Measurements from ENCODE around the gene SHC1.
A peak's percentile ranks its signal among the peaks of the same experiment; 100 is the strongest.

The SHC1 gene

GRCh38 chr1:154945160-154945961 lies 25.2 kb downstream of the SHC1 start:
- DNase-seq (ENCODE audit: low read depth, low spot score) = no peak
- Histone ChIP-seq H3K9ac (ENCODE audit: insufficient read length) (no peak overlapping the region), H3K27ac (no peak overlapping the region), H3K36me3 (ENCODE audit: insufficient read depth, low read length) (no peaks in the 10 kb centered on the region), H3K4me3 (no peak overlapping the region), H3K9me3 (ENCODE audit: low read depth, low read length) (no peaks in the 10 kb centered on the region)
- TF ChIP-seq FOXP2 (optimal IDR thresholded peaks at IDR 0.05; ENCODE audit: control extremely low read depth, extremely low read length, insufficient read depth) (no peak), POLR2AphosphoS5 (IDR thresholded peaks at IDR 0.05; ENCODE audit: borderline replicate concordance, low read depth, low read length) (no peak), EZH2 (IDR thresholded peaks at IDR 0.05) (no peak)

- Histone ChIP-seq H3K9me3 (ENCODE audit: low read depth, low read length) (no peaks in the 10 kb centered on the region), H3K27ac (peak overlapping the region; percentile 90), H3K36me3 (ENCODE audit: insufficient read depth, low read length) (no peaks in the 10 kb centered on the region), H3K9ac (ENCODE audit: insufficient read length) (peak overlapping the region; percentile 49), H3K4me3 (no peak overlapping the region)
- no peak for TF ChIP-seq EZH2 (IDR thresholded peaks at IDR 0.05)
- TF ChIP-seq FOXP2 (optimal IDR thresholded peaks at IDR 0.05; ENCODE audit: control extremely low read depth, extremely low read length, insufficient read depth) = no peak
- no peak for TF ChIP-seq POLR2AphosphoS5 (IDR thresholded peaks at IDR 0.05; ENCODE audit: borderline replicate concordance, low read depth, low read length)
- DNase-seq (ENCODE audit: low read depth, low spot score) = no peak
These were observed 26.0 kb downstream of the SHC1 start for GRCh38 chr1:154944401-154945159.

- Histone ChIP-seq H3K27ac (peak overlapping the region; percentile 90), H3K36me3 (ENCODE audit: insufficient read depth, low read length) (no peaks in the 10 kb centered on the region), H3K9ac (ENCODE audit: insufficient read length) (peak overlapping the region; percentile 49), H3K4me3 (0 out of 2 replicates have a peak overlapping the region, but pooled peaks have one; percentile 23), H3K9me3 (ENCODE audit: low read depth, low read length) (no peaks in the 10 kb centered on the region)
- DNase-seq (ENCODE audit: low read depth, low spot score) = no peak
- TF ChIP-seq EZH2 (IDR thresholded peaks at IDR 0.05) (no peak), FOXP2 (optimal IDR thresholded peaks at IDR 0.05; ENCODE audit: control extremely low read depth, extremely low read length, insufficient read depth) (no peak), POLR2AphosphoS5 (IDR thresholded peaks at IDR 0.05; ENCODE audit: borderline replicate concordance, low read depth, low read length) (no peak)
These were observed 26.7 kb downstream of the SHC1 start for GRCh38 chr1:154943649-154944400.

- peak overlapping the region; percentile 90 for H3K27ac ChIP-seq
- TF ChIP-seq EZH2 (IDR thresholded peaks at IDR 0.05) (no peak), POLR2AphosphoS5 (IDR thresholded peaks at IDR 0.05; ENCODE audit: borderline replicate concordance, low read depth, low read length) (no peak), FOXP2 (optimal IDR thresholded peaks at IDR 0.05; ENCODE audit: control extremely low read depth, extremely low read length, insufficient read depth) (no peak)
- H3K9ac ChIP-seq (ENCODE audit: insufficient read length) = no peak overlapping the region
These were observed 29.1 kb downstream of the SHC1 start for GRCh38 chr1:154941333-154942013.

GRCh38 chr1:154940651-154941194 lies 29.8 kb downstream of the SHC1 start:
- peak overlapping the region; percentile 34 for H3K9ac ChIP-seq (ENCODE audit: insufficient read length)
- TF ChIP-seq POLR2AphosphoS5 (IDR thresholded peaks at IDR 0.05; ENCODE audit: borderline replicate concordance, low read depth, low read length) (peak; percentile 34; the same call in 1 of the 2 replicates), FOXP2 (optimal IDR thresholded peaks at IDR 0.05; ENCODE audit: control extremely low read depth, extremely low read length, insufficient read depth) (no peak), EZH2 (IDR thresholded peaks at IDR 0.05) (no peak)
- H3K27ac ChIP-seq = peak overlapping the region; percentile 90
- no peaks in the 10 kb centered on the region for H3K36me3 ChIP-seq (ENCODE audit: insufficient read depth, low read length)
- no peaks in the 10 kb centered on the region for H3K9me3 ChIP-seq (ENCODE audit: low read depth, low read length)
- peak; percentile 79 for DNase-seq (ENCODE audit: low read depth, low spot score)
- H3K4me3 ChIP-seq = peak overlapping the region; percentile 64

More at GRCh38 chr1:154941333-154942013, 29.1 kb downstream of the SHC1 start:
- DNase-seq (ENCODE audit: low read depth, low spot score) = no peak
- no peak overlapping the region for H3K4me3 ChIP-seq
- H3K9me3 ChIP-seq (ENCODE audit: low read depth, low read length) = no peaks in the 10 kb centered on the region
- H3K36me3 ChIP-seq (ENCODE audit: insufficient read depth, low read length) = no peaks in the 10 kb centered on the region

GRCh38 chr1:154940213-154940560 lies 30.4 kb downstream of the SHC1 start:
- Histone ChIP-seq H3K9ac (ENCODE audit: insufficient read length) (no peak overlapping the region), H3K9me3 (ENCODE audit: low read depth, low read length) (no peaks in the 10 kb centered on the region), H3K36me3 (ENCODE audit: insufficient read depth, low read length) (no peaks in the 10 kb centered on the region), H3K4me3 (peak overlapping the region; percentile 64), H3K27ac (peak overlapping the region; percentile 90)
- no peak for TF ChIP-seq POLR2AphosphoS5 (IDR thresholded peaks at IDR 0.05; ENCODE audit: borderline replicate concordance, low read depth, low read length)
- TF ChIP-seq FOXP2 (optimal IDR thresholded peaks at IDR 0.05; ENCODE audit: control extremely low read depth, extremely low read length, insufficient read depth) = no peak
- no peak for TF ChIP-seq EZH2 (IDR thresholded peaks at IDR 0.05)
- no peak for DNase-seq (ENCODE audit: low read depth, low spot score)

- H3K9me3 ChIP-seq (ENCODE audit: low read depth, low read length) = no peaks in the 10 kb centered on the region
- TF ChIP-seq FOXP2 (optimal IDR thresholded peaks at IDR 0.05; ENCODE audit: control extremely low read depth, extremely low read length, insufficient read depth) = no peak
- no peak for DNase-seq (ENCODE audit: low read depth, low spot score)
- H3K36me3 ChIP-seq (ENCODE audit: insufficient read depth, low read length) = no peaks in the 10 kb centered on the region
- H3K9ac ChIP-seq (ENCODE audit: insufficient read length) = no peak overlapping the region
- H3K27ac ChIP-seq = peak overlapping the region; percentile 99; the same call in 1 of the 2 replicates
- no peak overlapping the region for H3K4me3 ChIP-seq
These were observed 31.7 kb downstream of the SHC1 start for GRCh38 chr1:154938604-154939399.

Data from SK-N-MC (cell line).